ENCODE data around the gene CLP1. TPM values are rescaled to one million over a fixed set of nuclear protein-coding genes. Genes with fewer than 3 reads are reported as not detected.
A peak's percentile ranks its signal among the peaks of the same experiment; 100 is the strongest.

CLP1 gene
- polyA plus RNA-seq, 1 donor (not counting 4 experiments of a cell fraction or from before 2014, with no cell fraction given), result 25.0 TPM

DNA sequence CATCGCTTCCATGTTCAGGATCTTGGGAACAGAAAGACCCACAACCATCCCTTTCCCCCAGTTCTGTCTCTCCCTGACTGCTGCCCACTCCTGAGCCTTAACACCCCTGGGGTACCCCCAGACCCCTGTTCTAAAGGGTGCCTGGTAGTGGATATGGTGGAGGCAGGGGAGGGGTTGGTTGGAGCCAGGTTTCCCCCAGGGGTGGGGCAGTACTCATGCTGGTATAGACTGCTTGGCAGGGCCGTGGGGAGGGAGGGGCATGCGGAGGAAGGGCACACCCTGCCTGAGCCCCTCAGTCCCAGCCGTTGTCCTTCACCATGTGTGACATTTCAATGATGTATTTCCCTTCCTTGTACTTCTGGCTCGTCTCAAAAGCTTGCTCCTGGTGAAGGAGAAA is 11.9 kb upstream of the CLP1 start:
- no peaks in the 10 kb centered on the region for H3K9me1 ChIP-seq (ENCODE audit: control insufficient read depth, extremely low read depth, insufficient read depth, low read length)
- H3K27ac ChIP-seq (ENCODE audit: control insufficient read depth, insufficient read depth, low read length), result no peak overlapping the region
- H2AFZ ChIP-seq (ENCODE audit: control insufficient read depth, low read length), result no peak overlapping the region
- no peak overlapping the region for H3K4me3 ChIP-seq (ENCODE audit: control insufficient read depth in 2 of 3, extremely low read depth in 1 of 3, insufficient read depth in 2 of 3, low read depth in 1 of 3, low read length in 3 of 3)
- no peak overlapping the region for H3K9ac ChIP-seq (ENCODE audit: control insufficient read depth, extremely low read depth, insufficient read depth, low read length)
- no peaks in the 10 kb centered on the region for H3K9me3 ChIP-seq (ENCODE audit: control insufficient read depth, low read depth, low read length)
- H3K36me3 ChIP-seq (ENCODE audit: control insufficient read depth in 2 of 2, extremely low read depth in 1 of 2, insufficient read depth in 2 of 2, low read length in 2 of 2), result peaks cover 3 to 8% of the 10 kb centered on the region in 2 experiments
- H3K4me1 ChIP-seq (ENCODE audit: control insufficient read depth, extremely low read depth, insufficient read depth, low read length), result peaks cover 44% of the 10 kb centered on the region
- H4K20me1 ChIP-seq (ENCODE audit: control insufficient read depth, extremely low read depth, insufficient read depth, low read length), result peaks cover 19% of the 10 kb centered on the region
- no peak for DNase-seq (ENCODE audit: low read depth, low spot score)
- H3K79me2 ChIP-seq (ENCODE audit: control insufficient read depth, insufficient read depth, low read length), result peaks cover 8% of the 10 kb centered on the region
- H3K27me3 ChIP-seq (ENCODE audit: control insufficient read depth, extremely low read depth, insufficient read depth, low read length), result peaks cover 32% of the 10 kb centered on the region
- dilution Hi-C loops (cut with MboI; ENCODE audit: extremely low pct_ligation_motif_present, low sequenced_read_pairs), result no loop called here
- FAIRE-seq, result no peak
- TF ChIP-seq CTCF (optimal IDR thresholded peaks at IDR 0.05 in 1 of 3, IDR thresholded peaks at IDR 0.05 in 1 of 3, conservative IDR thresholded peaks at IDR 0.05 in 1 of 3; ENCODE audit: extremely low read depth in 1 of 3, insufficient read depth in 2 of 3, low read length in 3 of 3), result no peak
- TF ChIP-seq EZH2 (IDR thresholded peaks at IDR 0.05; ENCODE audit: low read length), result no peak
- no peak overlapping the region for H3K4me2 ChIP-seq (ENCODE audit: control insufficient read depth, extremely low read depth, insufficient read depth, low read depth, low read length)

DNA sequence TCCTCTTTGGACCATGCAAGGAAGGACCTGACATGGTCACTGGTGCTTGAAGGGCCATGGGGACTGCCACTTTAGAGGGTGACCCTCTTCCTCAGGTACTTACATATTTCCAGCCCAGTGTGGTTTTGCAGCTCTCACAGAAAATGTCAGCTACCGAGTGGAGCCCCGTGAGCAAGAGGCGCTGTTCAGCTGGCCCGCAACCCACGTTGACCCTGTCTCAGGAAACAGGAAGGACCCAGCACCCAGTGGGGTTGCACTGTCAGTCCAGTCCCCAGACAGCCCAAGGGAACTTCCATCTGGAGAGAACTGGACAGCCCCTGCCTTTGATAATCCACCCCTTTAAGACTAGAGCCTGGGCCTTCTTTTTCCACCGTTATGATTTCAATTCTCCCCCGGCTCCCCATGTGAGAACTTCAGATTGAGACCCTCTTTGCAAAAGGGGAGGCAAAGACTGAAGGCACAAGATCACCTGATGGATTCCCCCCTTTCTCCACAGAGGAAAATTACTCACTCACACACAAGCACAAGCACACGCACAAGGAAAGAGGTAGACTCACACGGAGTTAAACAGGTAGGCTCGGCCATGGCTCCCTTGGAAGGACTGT is 11.3 kb upstream of the CLP1 start:
- Histone ChIP-seq H3K9ac (ENCODE audit: control insufficient read depth, extremely low read depth, insufficient read depth, low read length) (no peak overlapping the region), H3K9me3 (ENCODE audit: control insufficient read depth, low read depth, low read length) (no peaks in the 10 kb centered on the region), H3K4me1 (ENCODE audit: control insufficient read depth, extremely low read depth, insufficient read depth, low read length) (peaks cover 41% of the 10 kb centered on the region), H3K9me1 (ENCODE audit: control insufficient read depth, extremely low read depth, insufficient read depth, low read length) (no peaks in the 10 kb centered on the region), H3K4me3 (ENCODE audit: control insufficient read depth in 2 of 3, extremely low read depth in 1 of 3, insufficient read depth in 2 of 3, low read depth in 1 of 3, low read length in 3 of 3) (no peak overlapping the region), H2AFZ (ENCODE audit: control insufficient read depth, low read length) (no peak overlapping the region), H3K36me3 (ENCODE audit: control insufficient read depth in 2 of 2, extremely low read depth in 1 of 2, insufficient read depth in 2 of 2, low read length in 2 of 2) (peaks cover 2 to 4% of the 10 kb centered on the region in 2 experiments), H3K4me2 (ENCODE audit: control insufficient read depth, extremely low read depth, insufficient read depth, low read depth, low read length) (peak overlapping the region; percentile 27), H4K20me1 (ENCODE audit: control insufficient read depth, extremely low read depth, insufficient read depth, low read length) (peaks cover 13% of the 10 kb centered on the region), H3K27ac (ENCODE audit: control insufficient read depth, insufficient read depth, low read length) (no peak overlapping the region), H3K27me3 (ENCODE audit: control insufficient read depth, extremely low read depth, insufficient read depth, low read length) (peaks cover 32% of the 10 kb centered on the region), H3K79me2 (ENCODE audit: control insufficient read depth, insufficient read depth, low read length) (peaks cover 3% of the 10 kb centered on the region)
- FAIRE-seq (peak; percentile 64), DNase-seq (ENCODE audit: low read depth, low spot score) (no peak)
- TF ChIP-seq EZH2 (IDR thresholded peaks at IDR 0.05; ENCODE audit: low read length), result no peak
- no peak for TF ChIP-seq CTCF (optimal IDR thresholded peaks at IDR 0.05 in 1 of 3, IDR thresholded peaks at IDR 0.05 in 1 of 3, conservative IDR thresholded peaks at IDR 0.05 in 1 of 3; ENCODE audit: extremely low read depth in 1 of 3, insufficient read depth in 2 of 3, low read length in 3 of 3)
- dilution Hi-C loops (cut with MboI; ENCODE audit: extremely low pct_ligation_motif_present, low sequenced_read_pairs), result no loop called here
